NB4 (cell line): ENCODE data around the gene C10orf143.

Experiments used
- DNase-seq: peaks from one replicate; pipeline ENCODE4 v3.0.0; 2010; ENCODE audit warnings: low read depth
- H3K4me3 ChIP-seq: one replicate; pipeline ENCODE4 v1.5.1; 2011; ENCODE audit warnings: mild to moderate bottlenecking, low read depth, low read length, moderate library complexity
- CTCF ChIP-seq: IDR thresholded peaks from one replicate; pipeline ENCODE4 v1.5.1; 2012; ENCODE audit warnings: low read depth, low read length
- MAX ChIP-seq: IDR thresholded peaks from 2 replicates; pipeline ENCODE4 v1.6.1; 2011; ENCODE audit warnings: low read depth, low read length
- MYC ChIP-seq: IDR thresholded peaks from 2 replicates; pipeline ENCODE4 v1.6.1; 2011; ENCODE audit warnings: low read depth, low read length
- POLR2A ChIP-seq: IDR thresholded peaks from 2 replicates; pipeline ENCODE4 v1.6.1; 2011; ENCODE audit warnings: mild to moderate bottlenecking; ENCODE audit not compliant: insufficient read length; ENCODE audit errors: extremely low read depth

C10orf143 gene

GRCh38 chr10:130023454-130024230 is 87.0 kb downstream of the C10orf143 start:
- TF ChIP-seq POLR2A = no peak
- TF ChIP-seq MAX = no peak
- no peak overlapping the region for H3K4me3 ChIP-seq
- DNase-seq = no peak

- DNase-seq = peak; percentile 40
- TF ChIP-seq POLR2A (no peak), MAX (no peak), CTCF (no peak), MYC (no peak)
- H3K4me3 ChIP-seq = no peak overlapping the region
These were observed 87.9 kb downstream of the C10orf143 start for GRCh38 chr10:130022511-130023299.

GRCh38 chr10:130022086-130022485 is 88.5 kb downstream of the C10orf143 start:
- DNase-seq = peak; percentile 25
- TF ChIP-seq MYC (no peak), POLR2A (no peak), CTCF (no peak), MAX (no peak)
- no peak overlapping the region for H3K4me3 ChIP-seq

- no peak overlapping the region for H3K4me3 ChIP-seq
- peak; percentile 97 for DNase-seq
- TF ChIP-seq CTCF = no peak
- TF ChIP-seq MYC = peak; percentile 52; the same call in 1 of the 2 replicates
- no peak for TF ChIP-seq POLR2A
- peak; percentile 71; the same call in 1 of the 2 replicates for TF ChIP-seq MAX
These were observed 89.2 kb downstream of the C10orf143 start for GRCh38 chr10:130021383-130021950.

- TF ChIP-seq MYC (no peak), MAX (peak; percentile 67)
- H3K4me3 ChIP-seq = no peak overlapping the region
- DNase-seq = peak; percentile 89
These were observed 89.8 kb downstream of the C10orf143 start for GRCh38 chr10:130020651-130021382.

GRCh38 chr10:130018730-130019185 is 91.9 kb downstream of the C10orf143 start:
- DNase-seq = peak; percentile 84
- no peak overlapping the region for H3K4me3 ChIP-seq
- TF ChIP-seq CTCF = no peak
